HCT116 (cell line): ENCODE data around the gene WASF2. TPM values are rescaled to one million over a fixed set of nuclear protein-coding genes. Genes with fewer than 3 reads are reported as not detected.

Experiments used
- ATAC-seq: fragments of 200-7000 bp; cut with Tn5 transposase; 2 replicates; pipeline ENCODE4 v1.9.1; 2020; ENCODE audit warnings: mild to moderate bottlenecking, moderate library complexity
- BruUV-seq: library from RNA; stranded (reverse); fragments of 400-500 nt; replicated peaks from 2 replicates; lab custom pipeline; 2021; lab: Mats Ljungman, UMichigan
- CTCF ChIA-PET: fragments of 300-600 bp; sonication (Branson Sonifier 250); formaldehyde crosslinking; loops from one replicate; lab custom pipeline; 2021; ENCODE audit warnings: antibody characterized with exemption; lab: Charles Lee
- POLR2A ChIA-PET: fragments of 300-600, 350-600 bp; sonication (Branson Sonifier 250); formaldehyde crosslinking; loops from one replicate; lab custom pipeline; 2021; ENCODE audit warnings: antibody characterized with exemption; lab: Charles Lee
- RAD21 ChIA-PET, 2 experiments: fragments of 300-600 bp; sonication (Branson Sonifier 250); formaldehyde crosslinking; loops; one replicate each; lab custom pipeline; 2023; ENCODE audit warnings: low total read pairs in 2 of 2; ENCODE audit not compliant: uncharacterized antibody in 2 of 2, unreplicated experiment in 2 of 2, low non-redundant PET in 1 of 2; lab: Charles Lee
- DNase-seq: peaks from one replicate; pipeline ENCODE4 v3.0.0-alpha.2; 2010; ENCODE audit warnings: low read depth, low spot score
- H2AFZ ChIP-seq: fragments of 200-600 bp; shearing (Covaris generic), sonication (generic); 2 replicates; pipeline ENCODE4 v1.6.1; 2017; ENCODE audit warnings: low read depth, mixed run types, mixed read lengths, antibody characterized with exemption, low read length; ENCODE audit not compliant: poor library complexity, severe bottlenecking
- H3K27ac ChIP-seq: 2 replicates; pipeline ENCODE4 v1.5.1; 2012; ENCODE audit warnings: low read depth, low read length
- H3K27me3 ChIP-seq: fragments of 200-600 bp; sonication (generic); 2 replicates; pipeline ENCODE4 v1.6.1; 2016; ENCODE audit warnings: mixed run types, low read length, mixed read lengths; ENCODE audit not compliant: insufficient read depth
- H3K36me3 ChIP-seq, 2 experiments: fragments of 200-500 bp in 1 of 2; fragments of 200-600 bp in 1 of 2; sonication (Bioruptor generic) in 1 of 2; sonication (generic) in 1 of 2; 2 replicates each; pipeline versions ENCODE4 v1.5.1 to v1.6.1; 2014 to 2016; ENCODE audit warnings: low read length in 2 of 2, inconsistent platforms in 1 of 2, mixed read lengths in 1 of 2, mixed run types in 1 of 2; ENCODE audit not compliant: insufficient read depth in 2 of 2, control insufficient read depth in 1 of 2
- H3K4me1 ChIP-seq, 2 experiments: fragments of 200-600 bp in 1 of 2; sonication (generic) in 1 of 2; 2 replicates each; pipeline versions ENCODE4 v1.5.1 to v1.6.1; 2012 to 2017; ENCODE audit warnings: low read length in 2 of 2, inconsistent platforms in 1 of 2, mild to moderate bottlenecking in 1 of 2, mixed read lengths in 1 of 2, mixed run types in 1 of 2, moderate library complexity in 1 of 2; ENCODE audit not compliant: insufficient read depth in 2 of 2, control insufficient read depth in 1 of 2
- H3K4me2 ChIP-seq: fragments of 200-600 bp; sonication (generic); 2 replicates; pipeline ENCODE4 v1.6.1; 2017; ENCODE audit warnings: mixed run types, low read length, mixed read lengths
- H3K4me3 ChIP-seq, 2 experiments: fragments of 200-600 bp in 1 of 2; sonication (generic) in 1 of 2; replicated peaks in 1 of 2; 2 replicates each; pipeline ENCODE4 v1.5.1; 2011 to 2016; ENCODE audit warnings: low read length in 2 of 2, control low read depth in 1 of 2, low read depth in 1 of 2, mild to moderate bottlenecking in 1 of 2, mixed read lengths in 1 of 2, mixed run types in 1 of 2
- H3K79me2 ChIP-seq: fragments of 200-600 bp; sonication (generic); 2 replicates; pipeline ENCODE4 v1.6.1; 2017; ENCODE audit warnings: mild to moderate bottlenecking, mixed run types, low read length, moderate library complexity, mixed read lengths; ENCODE audit not compliant: insufficient read depth
- H3K9ac ChIP-seq: fragments of 200-600 bp; sonication (generic); 2 replicates; pipeline ENCODE4 v1.6.1; 2016; ENCODE audit warnings: low read length, mixed read lengths
- H3K9me2 ChIP-seq: fragments of 200-600 bp; sonication (generic), shearing (Covaris generic); 2 replicates; pipeline ENCODE4 v1.6.1; 2017; ENCODE audit warnings: mixed run types, mild to moderate bottlenecking, moderate library complexity; ENCODE audit not compliant: insufficient read depth
- H3K9me3 ChIP-seq, 2 experiments: fragments of 200-500 bp in 1 of 2; fragments of 200-600 bp in 1 of 2; sonication (Bioruptor generic) in 1 of 2; sonication (generic) in 1 of 2; 2 replicates each; pipeline ENCODE4 v1.6.1; 2014 to 2017; ENCODE audit warnings: low read length in 2 of 2, mixed read lengths in 2 of 2, inconsistent platforms in 1 of 2, low read depth in 1 of 2, mild to moderate bottlenecking in 1 of 2, mixed run types in 1 of 2, moderate library complexity in 1 of 2; ENCODE audit not compliant: control insufficient read depth in 1 of 2, insufficient read depth in 1 of 2
- H4K20me1 ChIP-seq: fragments of 200-600 bp; sonication (generic), shearing (Covaris generic); 2 replicates; pipeline ENCODE4 v1.6.1; 2017; ENCODE audit warnings: mixed run types, mild to moderate bottlenecking, moderate library complexity; ENCODE audit not compliant: insufficient read depth
- CBX3 ChIP-seq: IDR thresholded peaks from 2 replicates; pipeline ENCODE4 v1.6.1; 2012; ENCODE audit warnings: low read depth
- CEBPB ChIP-seq: IDR thresholded peaks from 2 replicates; pipeline ENCODE4 v1.6.1; 2012; ENCODE audit warnings: low read depth
- CTCF ChIP-seq, 3 experiments: fragments of 200-600 bp in 1 of 3; sonication (generic) in 1 of 3; IDR thresholded peaks in 2 of 3; conservative IDR thresholded peaks in 1 of 3; 2 replicates each; pipeline ENCODE4 v1.5.1; 2012 to 2017; ENCODE audit warnings: low read depth in 2 of 3, low read length in 2 of 3, antibody characterized with exemption in 1 of 3, borderline replicate concordance in 1 of 3, control low read depth in 1 of 3, mild to moderate bottlenecking in 1 of 3, mixed read lengths in 1 of 3, mixed run types in 1 of 3, moderate library complexity in 1 of 3; ENCODE audit not compliant: insufficient read depth in 1 of 3
- EGR1 ChIP-seq: IDR thresholded peaks from 2 replicates; pipeline ENCODE4 v1.6.1; 2012; ENCODE audit warnings: low read depth
- ELF1 ChIP-seq: IDR thresholded peaks from 2 replicates; pipeline ENCODE4 v1.6.1; 2012; ENCODE audit warnings: low read depth, borderline replicate concordance
- EZH2 ChIP-seq: fragments of 200-600 bp; sonication (generic); IDR thresholded peaks from 2 replicates; pipeline ENCODE4 v1.6.1; 2017; ENCODE audit warnings: antibody characterized with exemption, mixed run types
- EZH2phosphoT487 ChIP-seq: fragments of 200-600 bp; IDR thresholded peaks from 2 replicates; pipeline ENCODE4 v1.6.1; 2018; ENCODE audit warnings: antibody characterized with exemption, borderline replicate concordance
- FOSL1 ChIP-seq: IDR thresholded peaks from 2 replicates; pipeline ENCODE4 v1.6.1; 2012; ENCODE audit warnings: low read depth
- JUND ChIP-seq: IDR thresholded peaks from 2 replicates; pipeline ENCODE4 v1.6.1; 2012
- MAX ChIP-seq: IDR thresholded peaks from 2 replicates; pipeline ENCODE4 v1.6.1; 2012
- POLR2A ChIP-seq: IDR thresholded peaks from 2 replicates; pipeline ENCODE4 v1.7.0; 2011; ENCODE audit warnings: borderline replicate concordance; ENCODE audit not compliant: insufficient read depth, insufficient read length; ENCODE audit errors: extremely low read depth
- POLR2AphosphoS5 ChIP-seq: IDR thresholded peaks from 2 replicates; pipeline ENCODE4 v1.6.1; 2011; ENCODE audit warnings: mild to moderate bottlenecking, low read depth, low read length, moderate library complexity
- RAD21 ChIP-seq: IDR thresholded peaks from 2 replicates; pipeline ENCODE4 v1.6.1; 2012; ENCODE audit warnings: low read depth, mild to moderate bottlenecking
- SIN3A ChIP-seq: IDR thresholded peaks from 2 replicates; pipeline ENCODE4 v1.6.1; 2012; ENCODE audit warnings: low read depth
- SRF ChIP-seq: IDR thresholded peaks from 2 replicates; pipeline ENCODE4 v1.6.1; 2012; ENCODE audit warnings: low read depth
- TCF7L2 ChIP-seq: IDR thresholded peaks from 2 replicates; pipeline ENCODE4 v1.7.0; 2011; ENCODE audit warnings: borderline replicate concordance, inconsistent platforms; ENCODE audit not compliant: insufficient read depth, insufficient read length; ENCODE audit errors: extremely low read depth
- YY1 ChIP-seq: IDR thresholded peaks from 2 replicates; pipeline ENCODE4 v1.6.1; 2011; ENCODE audit warnings: low read length, low read depth, moderate library complexity, mild to moderate bottlenecking; ENCODE audit not compliant: insufficient replicate concordance; ENCODE audit errors: extremely low read depth
- ZFX ChIP-seq: fragments of 450-650 bp; IDR thresholded peaks from 2 replicates; pipeline ENCODE4 v1.6.1; 2017
- intact Hi-C: fragments of 100-400 bp; cut with micrococcal nuclease; formaldehyde crosslinking; loops from 2 replicates; pipeline ENCODE4 v1.10.0; 2022
- total RNA-seq: library from RNA; stranded (reverse); gene quantifications from one replicate; pipeline ENCODE4 v1.2.1, GENCODE V29; 2021; ENCODE audit not compliant: unreplicated experiment
- TF ChIP-seq, protein P1 (sequence below): IDR thresholded peaks from 2 replicates; pipeline ENCODE4 v1.6.1; 2012; ENCODE audit warnings: low read depth
- TF ChIP-seq, protein P2 (sequence below): IDR thresholded peaks from 2 replicates; pipeline ENCODE4 v1.6.1; 2011; ENCODE audit warnings: mild to moderate bottlenecking, low read length, moderate library complexity; ENCODE audit not compliant: insufficient replicate concordance; ENCODE audit errors: extremely low read depth

WASF2 gene
- total RNA-seq, 1 experiment from 2014 or later: 111 TPM

DNA sequence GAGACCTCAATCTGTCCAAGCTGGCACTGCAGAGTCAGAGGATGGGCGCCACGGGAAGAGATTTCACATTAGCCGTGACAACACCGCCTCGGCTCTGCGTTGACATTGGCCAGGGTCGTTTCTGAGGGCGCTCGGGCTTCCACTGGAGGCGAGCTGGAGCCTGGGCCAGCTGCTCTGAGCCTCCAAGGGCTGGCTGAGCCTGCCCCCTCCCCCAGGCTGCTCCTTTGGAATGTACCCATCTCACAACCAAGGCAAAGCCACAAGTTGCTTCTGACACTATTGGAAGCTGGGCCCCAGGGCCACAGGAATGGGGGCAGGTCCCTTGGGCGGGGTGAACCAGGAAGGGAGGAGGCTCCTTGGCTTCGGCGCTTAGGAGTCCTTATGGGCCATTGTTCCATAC lies 84.9 kb downstream of the WASF2 start:
- H3K36me3 ChIP-seq: peaks cover 6 to 11% of the 10 kb centered on the region in 2 experiments; a peak in 3 of 4 replicates
- H3K79me2 ChIP-seq: no peaks in the 10 kb centered on the region
- H3K9me2 ChIP-seq: no peaks in the 10 kb centered on the region
- no peak overlapping the region for H3K4me2 ChIP-seq
- BruUV-seq: no TSS peak
- ATAC-seq: no peak
- H3K27me3 ChIP-seq: no peaks in the 10 kb centered on the region
- H3K27ac ChIP-seq: no peak overlapping the region
- intact Hi-C loops: no loop called here
- no peaks in the 10 kb centered on the region for H3K9me3 ChIP-seq
- no peaks in the 10 kb centered on the region for H4K20me1 ChIP-seq
- TF ChIP-seq ZFX: no peak
- TF ChIP-seq RAD21: no peak
- no peak for TF ChIP-seq JUND
- no peak for TF ChIP-seq FOSL1
- no peak for TF ChIP-seq MAX
- TF ChIP-seq SIN3A: no peak
- no peak for TF ChIP-seq SRF
- TF ChIP-seq EGR1: no peak
- no peak for TF ChIP-seq YY1
- TF ChIP-seq TCF7L2: no peak
- TF ChIP-seq CEBPB: no peak
- no peak for TF ChIP-seq CTCF (IDR thresholded peaks at IDR 0.05 in 2 of 3, conservative IDR thresholded peaks at IDR 0.05 in 1 of 3; ENCODE audit: borderline replicate concordance in 1 of 3, insufficient read depth in 1 of 3, low read depth in 2 of 3, low read length in 2 of 3)
- TF ChIP-seq, protein P1, sequence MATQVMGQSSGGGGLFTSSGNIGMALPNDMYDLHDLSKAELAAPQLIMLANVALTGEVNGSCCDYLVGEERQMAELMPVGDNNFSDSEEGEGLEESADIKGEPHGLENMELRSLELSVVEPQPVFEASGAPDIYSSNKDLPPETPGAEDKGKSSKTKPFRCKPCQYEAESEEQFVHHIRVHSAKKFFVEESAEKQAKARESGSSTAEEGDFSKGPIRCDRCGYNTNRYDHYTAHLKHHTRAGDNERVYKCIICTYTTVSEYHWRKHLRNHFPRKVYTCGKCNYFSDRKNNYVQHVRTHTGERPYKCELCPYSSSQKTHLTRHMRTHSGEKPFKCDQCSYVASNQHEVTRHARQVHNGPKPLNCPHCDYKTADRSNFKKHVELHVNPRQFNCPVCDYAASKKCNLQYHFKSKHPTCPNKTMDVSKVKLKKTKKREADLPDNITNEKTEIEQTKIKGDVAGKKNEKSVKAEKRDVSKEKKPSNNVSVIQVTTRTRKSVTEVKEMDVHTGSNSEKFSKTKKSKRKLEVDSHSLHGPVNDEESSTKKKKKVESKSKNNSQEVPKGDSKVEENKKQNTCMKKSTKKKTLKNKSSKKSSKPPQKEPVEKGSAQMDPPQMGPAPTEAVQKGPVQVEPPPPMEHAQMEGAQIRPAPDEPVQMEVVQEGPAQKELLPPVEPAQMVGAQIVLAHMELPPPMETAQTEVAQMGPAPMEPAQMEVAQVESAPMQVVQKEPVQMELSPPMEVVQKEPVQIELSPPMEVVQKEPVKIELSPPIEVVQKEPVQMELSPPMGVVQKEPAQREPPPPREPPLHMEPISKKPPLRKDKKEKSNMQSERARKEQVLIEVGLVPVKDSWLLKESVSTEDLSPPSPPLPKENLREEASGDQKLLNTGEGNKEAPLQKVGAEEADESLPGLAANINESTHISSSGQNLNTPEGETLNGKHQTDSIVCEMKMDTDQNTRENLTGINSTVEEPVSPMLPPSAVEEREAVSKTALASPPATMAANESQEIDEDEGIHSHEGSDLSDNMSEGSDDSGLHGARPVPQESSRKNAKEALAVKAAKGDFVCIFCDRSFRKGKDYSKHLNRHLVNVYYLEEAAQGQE: no peak
- TF ChIP-seq EZH2phosphoT487: no peak
- TF ChIP-seq POLR2AphosphoS5: no peak
- TF ChIP-seq ELF1: no peak
- TF ChIP-seq EZH2: no peak
- no peak for TF ChIP-seq CBX3
- TF ChIP-seq, protein P2, sequence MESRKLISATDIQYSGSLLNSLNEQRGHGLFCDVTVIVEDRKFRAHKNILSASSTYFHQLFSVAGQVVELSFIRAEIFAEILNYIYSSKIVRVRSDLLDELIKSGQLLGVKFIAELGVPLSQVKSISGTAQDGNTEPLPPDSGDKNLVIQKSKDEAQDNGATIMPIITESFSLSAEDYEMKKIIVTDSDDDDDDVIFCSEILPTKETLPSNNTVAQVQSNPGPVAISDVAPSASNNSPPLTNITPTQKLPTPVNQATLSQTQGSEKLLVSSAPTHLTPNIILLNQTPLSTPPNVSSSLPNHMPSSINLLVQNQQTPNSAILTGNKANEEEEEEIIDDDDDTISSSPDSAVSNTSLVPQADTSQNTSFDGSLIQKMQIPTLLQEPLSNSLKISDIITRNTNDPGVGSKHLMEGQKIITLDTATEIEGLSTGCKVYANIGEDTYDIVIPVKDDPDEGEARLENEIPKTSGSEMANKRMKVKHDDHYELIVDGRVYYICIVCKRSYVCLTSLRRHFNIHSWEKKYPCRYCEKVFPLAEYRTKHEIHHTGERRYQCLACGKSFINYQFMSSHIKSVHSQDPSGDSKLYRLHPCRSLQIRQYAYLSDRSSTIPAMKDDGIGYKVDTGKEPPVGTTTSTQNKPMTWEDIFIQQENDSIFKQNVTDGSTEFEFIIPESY: no peak
- TF ChIP-seq POLR2A: no peak
- TF ChIP-seq, all 23 proteins: peak for 0
- no peak for DNase-seq
- Histone ChIP-seq H3K4me1 (peaks cover 0 to 10% of the 10 kb centered on the region in 2 experiments; a peak in 1 of 4 replicates), H2AFZ (no peak overlapping the region), H3K9ac (no peak overlapping the region), H3K4me3 (no peak overlapping the region)
- ChIA-PET POLR2A (no interaction called here), CTCF (no interaction called here), RAD21 (no interaction called here)
